NOMO-1 (cell line): ENCODE measurements around the gene LAT.
"Not testable (repeated sequence)": the region's sequence is repeated elsewhere in the genome, so short reads cannot be mapped to it uniquely, and the experiment has no call there.

Source experiments
- DNase-seq, 2 experiments: peaks; one replicate each; lab custom pipeline; 2025; ENCODE audit not compliant: unreplicated experiment in 2 of 2; lab: John Stamatoyannopoulos, UW

The LAT gene

GRCh38 chr16:28984619-28985135 lies at the start of gene LAT:
Gene LAT (plus strand): TSS chr16:28985052. CDS start chr16:28985418, 366 bp downstream.
- DNase-seq = peak; percentile 74 to 81

GRCh38 chr16:28935346-28935745 lies 49.5 kb upstream of the LAT start:
- DNase-seq = peak in 1 of 2 experiments; percentile 4

GRCh38 chr16:28935924-28936783 lies 48.7 kb upstream of the LAT start:
- peak; percentile 94 to 96 for DNase-seq

GRCh38 chr16:28936784-28937155 lies 48.1 kb upstream of the LAT start:
- DNase-seq = no peak

GRCh38 chr16:28937222-28937876 lies 47.5 kb upstream of the LAT start:
- DNase-seq = no peak

GRCh38 chr16:28938721-28939120 lies 46.1 kb upstream of the LAT start:
- DNase-seq = no peak

- DNase-seq = not testable (repeated sequence)
These were observed 45.0 kb upstream of the LAT start for GRCh38 chr16:28939825-28940224.

- no peak for DNase-seq
These were observed 41.6 kb upstream of the LAT start for GRCh38 chr16:28943281-28943680.

- no peak for DNase-seq
These were observed 38.2 kb upstream of the LAT start for GRCh38 chr16:28946681-28947080.

GRCh38 chr16:28950648-28951409 lies 34.0 kb upstream of the LAT start, which contains the start of gene NFATC2IP:
Gene NFATC2IP (plus strand): TSS chr16:28950937. CDS start chr16:28951012, 75 bp downstream.
- peak; percentile 99 for DNase-seq

- no peak for DNase-seq
These were observed 33.4 kb upstream of the LAT start for GRCh38 chr16:28951410-28951943.

GRCh38 chr16:28958216-28958615 lies 26.6 kb upstream of the LAT start:
- no peak for DNase-seq

- DNase-seq = no peak
These were observed 26.0 kb upstream of the LAT start for GRCh38 chr16:28958836-28959235.

GRCh38 chr16:28964072-28964471 lies 20.8 kb upstream of the LAT start:
- DNase-seq = no peak

- DNase-seq = no peak
These were observed 20.4 kb upstream of the LAT start for GRCh38 chr16:28964496-28964895.

- DNase-seq = no peak
These were observed 17.7 kb upstream of the LAT start for GRCh38 chr16:28967156-28967555.

- not testable (repeated sequence) for DNase-seq
These were observed 15.2 kb upstream of the LAT start for GRCh38 chr16:28969696-28970095.

- peak; percentile 5 to 31 for DNase-seq
These were observed 10.8 kb upstream of the LAT start for GRCh38 chr16:28974007-28974436.

- peak; percentile 90 to 94 for DNase-seq
These were observed 10.3 kb upstream of the LAT start, which contains the start of gene SPNS1 for GRCh38 chr16:28974437-28975157. Gene SPNS1 (plus strand): TSS chr16:28974778. CDS start chr16:28975152, 374 bp downstream.

GRCh38 chr16:28975158-28975599 lies 9.7 kb upstream of the LAT start:
- no peak for DNase-seq
